ENCODE measurements around the gene SRSF3. TPM values are rescaled to one million over a fixed set of nuclear protein-coding genes. Genes with fewer than 3 reads are reported as not detected.

The SRSF3 gene
- total RNA-seq, 1 experiment from 2014 or later: 682 TPM

GRCh38 chr6:36598326-36598725 is 4.2 kb downstream of the SRSF3 start:
- H3K27me3 ChIP-seq (replicated peaks; ENCODE audit: insufficient read depth, low read depth, low read length, poor library complexity): no peaks in the 10 kb centered on the region
- ChIA-PET POLR2A (ENCODE audit: low non-redundant PET) (interaction anchor here (0.6 to 1.2 kb wide), 3 partner anchors 10 to 951 kb away, joined by 6 to 8 read pairs (median 8); no protein-coding TSS in a partner anchor), CTCF (no interaction called here)
- H3K36me3 ChIP-seq (ENCODE audit: insufficient read depth, low read length, poor library complexity, severe bottlenecking): peaks cover 81% of the 10 kb centered on the region
- peaks cover 54% of the 10 kb centered on the region for H3K4me1 ChIP-seq (ENCODE audit: insufficient read depth, low read length, poor library complexity, severe bottlenecking)
- H3K4me3 ChIP-seq (ENCODE audit: low read depth, low read length, poor library complexity, severe bottlenecking): peak overlapping the region; percentile 73
- TF ChIP-seq CTCF (conservative IDR thresholded peaks at IDR 0.05; ENCODE audit: low read depth, low read length): no peak
- TF ChIP-seq EZH2 (IDR thresholded peaks at IDR 0.05; ENCODE audit: borderline replicate concordance, low read depth, low read length, poor library complexity, severe bottlenecking): no peak
- no peaks in the 10 kb centered on the region for H3K9me3 ChIP-seq (ENCODE audit: low read depth, low read length, poor library complexity, severe bottlenecking)
- DNase-seq (ENCODE audit: low spot score): no peak
- intact Hi-C loops (cut with micrococcal nuclease; ENCODE audit: unreplicated experiment): loop anchor here (5.0 kb wide), 1 partner anchor 156 kb away; the partner anchor contains the start of genes KCTD20 and PXT1
- no TSS peak for BruUV-seq (replicated peaks)
- H3K27ac ChIP-seq (ENCODE audit: low read depth, low read length, poor library complexity, severe bottlenecking): no peak overlapping the region

GRCh38 chr6:36598739-36599318 is 4.7 kb downstream of the SRSF3 start:
- POLR2A ChIA-PET (ENCODE audit: low non-redundant PET): interaction anchor here (0.7 to 1.2 kb wide), 2 partner anchors 10 to 73 kb away, joined by 3 to 6 read pairs; no protein-coding TSS in a partner anchor
- Histone ChIP-seq H3K9me3 (ENCODE audit: low read depth, low read length, poor library complexity, severe bottlenecking) (no peaks in the 10 kb centered on the region), H3K4me1 (ENCODE audit: insufficient read depth, low read length, poor library complexity, severe bottlenecking) (peaks cover 54% of the 10 kb centered on the region), H3K4me3 (ENCODE audit: low read depth, low read length, poor library complexity, severe bottlenecking) (peak overlapping the region; percentile 73), H3K27me3 (replicated peaks; ENCODE audit: insufficient read depth, low read depth, low read length, poor library complexity) (no peaks in the 10 kb centered on the region), H3K27ac (ENCODE audit: low read depth, low read length, poor library complexity, severe bottlenecking) (no peak overlapping the region), H3K36me3 (ENCODE audit: insufficient read depth, low read length, poor library complexity, severe bottlenecking) (peaks cover 86% of the 10 kb centered on the region)
- no TSS peak for BruUV-seq (replicated peaks)
- CTCF ChIA-PET: no interaction called here
- intact Hi-C loops (cut with micrococcal nuclease; ENCODE audit: unreplicated experiment): loop anchor here (5.0 kb wide), 1 partner anchor 157 kb away; the partner anchor contains the start of genes KCTD20 and PXT1
- TF ChIP-seq CTCF (conservative IDR thresholded peaks at IDR 0.05; ENCODE audit: low read depth, low read length): no peak
- no peak for TF ChIP-seq EZH2 (IDR thresholded peaks at IDR 0.05; ENCODE audit: borderline replicate concordance, low read depth, low read length, poor library complexity, severe bottlenecking)
- no peak for DNase-seq (ENCODE audit: low spot score)

- CTCF ChIA-PET: no interaction called here
- H3K9me3 ChIP-seq (ENCODE audit: low read depth, low read length, poor library complexity, severe bottlenecking): no peaks in the 10 kb centered on the region
- no TSS peak for BruUV-seq (replicated peaks)
- no peaks in the 10 kb centered on the region for H3K27me3 ChIP-seq (replicated peaks; ENCODE audit: insufficient read depth, low read depth, low read length, poor library complexity)
- intact Hi-C loops (cut with micrococcal nuclease; ENCODE audit: unreplicated experiment): loop anchor here (5.0 kb wide), 1 partner anchor 157 kb away; the partner anchor contains the start of genes KCTD20 and PXT1
- H3K36me3 ChIP-seq (ENCODE audit: insufficient read depth, low read length, poor library complexity, severe bottlenecking): peaks cover 96% of the 10 kb centered on the region
- H3K4me1 ChIP-seq (ENCODE audit: insufficient read depth, low read length, poor library complexity, severe bottlenecking): peaks cover 56% of the 10 kb centered on the region
- TF ChIP-seq EZH2 (IDR thresholded peaks at IDR 0.05; ENCODE audit: borderline replicate concordance, low read depth, low read length, poor library complexity, severe bottlenecking) (no peak), CTCF (conservative IDR thresholded peaks at IDR 0.05; ENCODE audit: low read depth, low read length) (no peak)
- no peak overlapping the region for H3K27ac ChIP-seq (ENCODE audit: low read depth, low read length, poor library complexity, severe bottlenecking)
- H3K4me3 ChIP-seq (ENCODE audit: low read depth, low read length, poor library complexity, severe bottlenecking): peak overlapping the region; percentile 73
- POLR2A ChIA-PET (ENCODE audit: low non-redundant PET): no interaction called here
- peak; percentile 63 for DNase-seq (ENCODE audit: low spot score)
These were observed 5.6 kb downstream of the SRSF3 start for GRCh38 chr6:36599791-36600209.
